ENCODE measurements around the gene SFRP2. TPM values are rescaled to one million over a fixed set of nuclear protein-coding genes. Genes with fewer than 3 reads are reported as not detected.

Gene SFRP2
- total RNA-seq, 2 experiments from 2014 or later, result not detected

DNA sequence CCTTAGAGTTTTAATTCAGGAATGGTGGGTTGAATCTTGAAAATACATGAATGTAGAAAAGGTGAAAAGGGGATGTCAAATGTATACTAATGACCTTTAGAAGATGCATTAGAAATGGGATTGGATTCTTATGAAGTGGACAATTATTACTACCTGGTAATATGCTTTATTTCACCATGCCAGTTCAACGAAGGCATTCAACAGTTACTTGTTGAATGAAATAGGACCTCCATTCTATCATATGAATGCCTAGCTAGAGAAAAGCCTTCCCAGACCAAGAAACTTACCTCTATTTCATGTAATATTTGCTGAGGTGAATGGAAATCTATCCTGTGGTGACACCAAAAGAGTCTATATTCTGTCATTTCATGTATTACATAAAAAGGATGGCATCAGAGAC is 34.6 kb upstream of the SFRP2 start:
- POLR2A ChIA-PET, result no interaction called here
- TF ChIP-seq, protein P1, sequence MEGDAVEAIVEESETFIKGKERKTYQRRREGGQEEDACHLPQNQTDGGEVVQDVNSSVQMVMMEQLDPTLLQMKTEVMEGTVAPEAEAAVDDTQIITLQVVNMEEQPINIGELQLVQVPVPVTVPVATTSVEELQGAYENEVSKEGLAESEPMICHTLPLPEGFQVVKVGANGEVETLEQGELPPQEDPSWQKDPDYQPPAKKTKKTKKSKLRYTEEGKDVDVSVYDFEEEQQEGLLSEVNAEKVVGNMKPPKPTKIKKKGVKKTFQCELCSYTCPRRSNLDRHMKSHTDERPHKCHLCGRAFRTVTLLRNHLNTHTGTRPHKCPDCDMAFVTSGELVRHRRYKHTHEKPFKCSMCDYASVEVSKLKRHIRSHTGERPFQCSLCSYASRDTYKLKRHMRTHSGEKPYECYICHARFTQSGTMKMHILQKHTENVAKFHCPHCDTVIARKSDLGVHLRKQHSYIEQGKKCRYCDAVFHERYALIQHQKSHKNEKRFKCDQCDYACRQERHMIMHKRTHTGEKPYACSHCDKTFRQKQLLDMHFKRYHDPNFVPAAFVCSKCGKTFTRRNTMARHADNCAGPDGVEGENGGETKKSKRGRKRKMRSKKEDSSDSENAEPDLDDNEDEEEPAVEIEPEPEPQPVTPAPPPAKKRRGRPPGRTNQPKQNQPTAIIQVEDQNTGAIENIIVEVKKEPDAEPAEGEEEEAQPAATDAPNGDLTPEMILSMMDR (IDR thresholded peaks at IDR 0.05), result no peak
- Histone ChIP-seq H3K27me3 (ENCODE audit: control insufficient read depth in 1 of 2, insufficient read depth in 2 of 2, low read length in 2 of 2) (no peaks in the 10 kb centered on the region), H3K4me3 (ENCODE audit: low read length) (no peak overlapping the region), H3K27ac (ENCODE audit: low read depth in 1 of 2, low read length in 2 of 2) (no peak overlapping the region), H3K36me3 (ENCODE audit: insufficient read depth, low read length) (no peaks in the 10 kb centered on the region), H3K4me1 (ENCODE audit: insufficient read depth, low read length) (no peaks in the 10 kb centered on the region), H3K9me3 (ENCODE audit: control insufficient read depth in 1 of 2, insufficient read depth in 1 of 2, low read length in 2 of 2) (no peaks in the 10 kb centered on the region)
- no peaks in the 10 kb centered on the region for H3K9me3 Mint-ChIP-seq
- no peaks in the 10 kb centered on the region for H3K36me3 Mint-ChIP-seq (ENCODE audit: low read depth)
- ATAC-seq (ENCODE audit: poor library complexity) (no peak), DNase-seq (no peak)
- intact Hi-C loops (cut with DNase I, micrococcal nuclease), result no loop called here
- H3K27ac Mint-ChIP-seq, result no peak overlapping the region
- no peaks in the 10 kb centered on the region for H3K27me3 Mint-ChIP-seq
- H3K4me1 Mint-ChIP-seq (ENCODE audit: low read depth), result no peaks in the 10 kb centered on the region
- CTCF ChIA-PET, result no interaction called here
- H3K4me3 Mint-ChIP-seq, result no peak overlapping the region

DNA sequence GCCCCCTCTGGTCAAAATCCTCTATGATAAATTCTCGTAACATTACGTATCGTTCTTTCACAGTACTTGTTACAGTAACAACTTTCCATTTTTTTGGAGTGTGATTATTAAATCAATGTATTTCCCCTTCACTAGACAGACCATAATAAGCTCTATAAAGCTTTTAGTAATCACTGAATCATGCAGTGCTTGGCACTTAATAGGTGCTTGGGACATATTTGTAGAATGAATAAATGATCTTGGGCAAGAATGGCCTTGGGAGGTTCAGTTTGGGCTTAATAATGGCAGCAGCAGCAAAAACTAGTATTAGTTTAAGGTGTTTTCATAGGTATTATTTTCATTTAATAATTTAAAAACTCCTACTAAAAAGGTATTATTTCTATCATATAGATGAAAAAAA is 33.4 kb upstream of the SFRP2 start:
- H3K36me3 Mint-ChIP-seq (ENCODE audit: low read depth), result no peaks in the 10 kb centered on the region
- no peak overlapping the region for H3K4me3 ChIP-seq (ENCODE audit: low read length)
- ChIA-PET POLR2A (no interaction called here), CTCF (no interaction called here)
- DNase-seq (no peak), ATAC-seq (ENCODE audit: poor library complexity) (no peak)
- no peaks in the 10 kb centered on the region for H3K9me3 Mint-ChIP-seq
- H3K36me3 ChIP-seq (ENCODE audit: insufficient read depth, low read length), result no peaks in the 10 kb centered on the region
- H3K4me3 Mint-ChIP-seq, result no peak overlapping the region
- H3K4me1 Mint-ChIP-seq (ENCODE audit: low read depth), result no peaks in the 10 kb centered on the region
- H3K27me3 Mint-ChIP-seq, result no peaks in the 10 kb centered on the region
- TF ChIP-seq, protein P1 (IDR thresholded peaks at IDR 0.05), result no peak
- H3K4me1 ChIP-seq (ENCODE audit: insufficient read depth, low read length), result no peaks in the 10 kb centered on the region
- no peaks in the 10 kb centered on the region for H3K9me3 ChIP-seq (ENCODE audit: control insufficient read depth in 1 of 2, insufficient read depth in 1 of 2, low read length in 2 of 2)
- H3K27ac Mint-ChIP-seq, result no peak overlapping the region
- no peaks in the 10 kb centered on the region for H3K27me3 ChIP-seq (ENCODE audit: control insufficient read depth in 1 of 2, insufficient read depth in 2 of 2, low read length in 2 of 2)
- H3K27ac ChIP-seq (ENCODE audit: low read depth in 1 of 2, low read length in 2 of 2), result no peak overlapping the region
- intact Hi-C loops (cut with DNase I, micrococcal nuclease), result no loop called here

DNA sequence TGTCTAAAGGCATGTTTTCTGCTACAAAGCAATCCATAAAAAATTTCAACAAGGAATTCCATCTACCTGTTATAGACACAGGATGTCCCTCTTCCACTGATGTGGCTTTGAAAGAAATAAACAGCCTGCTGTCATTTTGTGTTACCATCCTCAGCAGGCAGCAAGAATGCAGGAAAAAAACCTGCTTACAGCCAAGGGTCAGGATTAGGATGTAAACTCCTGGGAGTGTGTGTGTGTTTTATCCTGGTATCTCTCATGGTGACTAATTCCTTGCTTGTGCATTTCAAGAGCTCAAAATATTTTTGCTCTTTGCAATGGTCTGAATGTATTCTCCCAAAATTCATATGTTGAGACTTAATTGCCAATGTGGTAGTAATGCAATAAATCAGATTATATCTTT is 28.6 kb upstream of the SFRP2 start:
- Histone ChIP-seq H3K27me3 (ENCODE audit: control insufficient read depth in 1 of 2, insufficient read depth in 2 of 2, low read length in 2 of 2) (no peaks in the 10 kb centered on the region), H3K4me1 (ENCODE audit: insufficient read depth, low read length) (no peaks in the 10 kb centered on the region), H3K4me3 (ENCODE audit: low read length) (no peak overlapping the region), H3K27ac (ENCODE audit: low read depth in 1 of 2, low read length in 2 of 2) (no peak overlapping the region), H3K36me3 (ENCODE audit: insufficient read depth, low read length) (no peaks in the 10 kb centered on the region), H3K9me3 (ENCODE audit: control insufficient read depth in 1 of 2, insufficient read depth in 1 of 2, low read length in 2 of 2) (no peaks in the 10 kb centered on the region)
- Mint-ChIP-seq H3K4me3 (no peak overlapping the region), H3K36me3 (ENCODE audit: low read depth) (no peaks in the 10 kb centered on the region), H3K9me3 (no peaks in the 10 kb centered on the region), H3K27me3 (peaks cover 17% of the 10 kb centered on the region), H3K4me1 (ENCODE audit: low read depth) (no peaks in the 10 kb centered on the region), H3K27ac (no peak overlapping the region)
- no peak for ATAC-seq (ENCODE audit: poor library complexity)
- TF ChIP-seq, protein P1 (IDR thresholded peaks at IDR 0.05), result no peak
- CTCF ChIA-PET, result no interaction called here
- intact Hi-C loops (cut with DNase I, micrococcal nuclease), result no loop called here
- DNase-seq, result no peak
- POLR2A ChIA-PET, result no interaction called here

Measured in CD4-positive, alpha-beta T cell (primary cell).